Thyroid gland (tissue), 4 donors: ENCODE results near the gene ANKRD31.

ENCODE experiments used
- CTCF ChIP-seq, 6 experiments: fragments of 200-600 bp in 3 of 6; fragments of 450-650 bp in 3 of 6; sonication (generic) in 3 of 6; IDR thresholded peaks; one replicate each; pipeline ENCODE4 v1.5.1; 2016 to 2019; ENCODE audit warnings: antibody characterized with exemption in 6 of 6, mild to moderate bottlenecking in 2 of 6, inconsistent platforms in 1 of 6, moderate library complexity in 1 of 6
- POLR2A ChIP-seq, 2 donors: fragments of 450-650 bp; IDR thresholded peaks; one replicate each; pipeline ENCODE4 v1.6.1; 2017; ENCODE audit warnings: antibody characterized with exemption in 2 of 2, mild to moderate bottlenecking in 2 of 2, moderate library complexity in 1 of 2

GRCh38 chr5:75234251-75234650 lies 2.4 kb downstream of the ANKRD31 start:
- TF ChIP-seq CTCF (IDR thresholded peaks at IDR 0.05) (no peak), POLR2A (IDR thresholded peaks at IDR 0.05) (no peak)
